K562 (cell line): ENCODE data around the gene SIMC1. TPM values are rescaled to one million over a fixed set of nuclear protein-coding genes. Genes with fewer than 3 reads are reported as not detected.

Source experiments
- ATAC-seq: fragments of 200-7000 bp; cut with Tn5 transposase; 3 replicates; pipeline ENCODE4 v1.9.1; 2020; ENCODE audit warnings: moderate library complexity
- BruUV-seq: library from RNA; stranded (reverse); fragments of 400-500 nt; replicated peaks from 2 replicates; lab custom pipeline; 2021; lab: Mats Ljungman, UMichigan
- CTCF ChIA-PET: fragments of 300-600 bp; formaldehyde crosslinking; extraction: SDS; loops from one replicate; lab custom pipeline; 2021; ENCODE audit warnings: low intra/inter-chr PET ratio; lab: Yijun Ruan, JAX
- POLR2A ChIA-PET: fragments of 300-600, 350-650 bp; sonication (Branson Sonifier 250); formaldehyde crosslinking; extraction: SDS; loops from one replicate; lab custom pipeline; 2021; ENCODE audit warnings: antibody characterized with exemption, inconsistent platforms; lab: Yijun Ruan, JAX
- DNase-seq, 4 experiments: peaks; one replicate each; pipeline versions ENCODE4 v3.0.0 to v3.0.0-alpha.2; 2011 to 2018; ENCODE audit warnings: low spot score in 3 of 4, mixed read lengths in 3 of 4; ENCODE audit errors: extremely low read depth in 1 of 4
- FAIRE-seq: peaks from 2 replicates; lab custom pipeline; 2011; peaks lifted over from hg19 to GRCh38; lab: Jason Lieb, UNC
- H2AFZ ChIP-seq: 2 replicates; pipeline ENCODE4 v1.6.0; 2011; ENCODE audit warnings: low read depth, low read length, control low read depth, inconsistent platforms
- H3K27ac ChIP-seq: fragments of 200-600 bp; 3 replicates; pipeline ENCODE4 v1.8.0; 2011; ENCODE audit warnings: low read depth, mild to moderate bottlenecking, control low read depth, inconsistent platforms, low read length, moderate library complexity, mixed read lengths; ENCODE audit errors: extremely low read depth
- H3K27me3 ChIP-seq, 2 experiments: fragments of 300-600 bp in 1 of 2; 2 replicates in 1 of 2; 3 replicates in 1 of 2; pipeline versions ENCODE4 v1.6.0 to v1.8.0; 2011; ENCODE audit warnings: inconsistent platforms in 2 of 2, low read length in 2 of 2, mild to moderate bottlenecking in 1 of 2, mixed read lengths in 1 of 2, moderate library complexity in 1 of 2; ENCODE audit not compliant: control insufficient read depth in 2 of 2, insufficient read depth in 2 of 2
- H3K36me3 ChIP-seq: fragments of 300-600 bp; 3 replicates; pipeline ENCODE4 v1.8.0; 2011; ENCODE audit warnings: mild to moderate bottlenecking, low read length, inconsistent platforms; ENCODE audit not compliant: control insufficient read depth, insufficient read depth
- H3K4me1 ChIP-seq, 2 experiments: fragments of 200-600 bp in 1 of 2; replicated peaks in 1 of 2; 2 replicates in 1 of 2; 3 replicates in 1 of 2; pipeline versions ENCODE4 v1.5.1 to v1.8.0; 2011; ENCODE audit warnings: inconsistent platforms in 2 of 2, low read length in 2 of 2, mild to moderate bottlenecking in 1 of 2, mixed read lengths in 1 of 2, moderate library complexity in 1 of 2; ENCODE audit not compliant: control insufficient read depth in 2 of 2, insufficient read depth in 2 of 2
- H3K4me2 ChIP-seq: 2 replicates; pipeline ENCODE4 v1.6.1; 2011; ENCODE audit warnings: low read length, control low read depth, inconsistent platforms, mixed read lengths; ENCODE audit not compliant: insufficient read depth
- H3K4me3 ChIP-seq: fragments of 200-600 bp; sonication (generic), shearing (Covaris generic); 2 replicates; pipeline ENCODE4 v1.5.1; 2016; ENCODE audit warnings: control low read depth, inconsistent platforms
- H3K79me2 ChIP-seq: fragments of 200-600 bp; 3 replicates; pipeline ENCODE4 v1.8.0; 2011; ENCODE audit warnings: low read length, inconsistent platforms; ENCODE audit not compliant: control insufficient read depth, insufficient read depth
- H3K9ac ChIP-seq, 2 experiments: 2 replicates each; pipeline versions ENCODE4 v1.6.0 to v1.6.1; 2011; ENCODE audit warnings: low read depth in 2 of 2, low read length in 2 of 2, control low read depth in 1 of 2, inconsistent platforms in 1 of 2, mild to moderate bottlenecking in 1 of 2, mixed read lengths in 1 of 2; ENCODE audit not compliant: insufficient read depth in 1 of 2
- H3K9me1 ChIP-seq: one replicate; pipeline ENCODE4 v1.6.0; 2011; ENCODE audit warnings: inconsistent platforms, mild to moderate bottlenecking, low read length, moderate library complexity; ENCODE audit not compliant: control insufficient read depth, insufficient read depth
- H3K9me3 ChIP-seq: replicated peaks from 2 replicates; pipeline ENCODE4 v1.5.1; 2011; ENCODE audit warnings: low read depth, low read length, inconsistent platforms; ENCODE audit not compliant: control insufficient read depth, insufficient read depth
- H4K20me1 ChIP-seq: replicated peaks from 2 replicates; pipeline ENCODE4 v1.6.1; 2011; ENCODE audit warnings: low read length, inconsistent platforms, mixed read lengths; ENCODE audit not compliant: control insufficient read depth, insufficient read depth
- BCOR ChIP-seq: fragments of 450-650 bp; IDR thresholded peaks from 2 replicates; pipeline ENCODE4 v1.6.1; 2016
- CBFA2T3 ChIP-seq: fragments of 450-650 bp; IDR thresholded peaks from 2 replicates; pipeline ENCODE4 v1.6.1; 2017
- COPS2 ChIP-seq: fragments of 450-650 bp; conservative IDR thresholded peaks from 2 replicates; pipeline ENCODE4 v1.6.1; 2016; ENCODE audit warnings: mild to moderate bottlenecking, moderate library complexity
- ESRRA ChIP-seq: fragments of 450-650 bp; IDR thresholded peaks from 2 replicates; pipeline ENCODE4 v1.6.1; 2014; ENCODE audit warnings: low read depth, mild to moderate bottlenecking, moderate library complexity, borderline replicate concordance
- ETV5 ChIP-seq: sonication (generic); formaldehyde crosslinking; IDR thresholded peaks from 2 replicates; pipeline ENCODE4 v1.4.0; 2020; ENCODE audit warnings: low read depth, mild to moderate bottlenecking, missing genetic modification reagents
- RBM25 ChIP-seq: fragments of 200-400 bp; formaldehyde crosslinking; IDR thresholded peaks from 2 replicates; pipeline ENCODE4 v1.6.1; 2018; ENCODE audit warnings: low read length, low read depth, moderate library complexity; ENCODE audit not compliant: severe bottlenecking
- YY1 ChIP-seq, 3 experiments: IDR thresholded peaks; 2 replicates each; pipeline ENCODE4 v1.6.1; 2011; ENCODE audit warnings: low read length in 2 of 3, mild to moderate bottlenecking in 2 of 3, moderate library complexity in 2 of 3, borderline replicate concordance in 1 of 3, control low read depth in 1 of 3, low read depth in 1 of 3; ENCODE audit not compliant: insufficient read depth in 3 of 3, insufficient replicate concordance in 2 of 3, control insufficient read depth in 1 of 3, insufficient read length in 1 of 3; ENCODE audit errors: extremely low read depth in 1 of 3
- WGBS: fragments of 100-300 bp; shearing (Covaris generic); methylation state at CpG from one replicate; pipeline ENCODE4 v1.1.6; 2016; ENCODE audit warnings: low coverage, mixed read lengths; ENCODE audit not compliant: insufficient coverage; ENCODE audit errors: missing lambda C conversion rate; 5-methylcytosine and 5-hydroxymethylcytosine counted together
- in situ Hi-C: fragments of 300-500 bp; cut with MboI; formaldehyde crosslinking; loops from 4 replicates; pipeline ENCODE4 v1.15.0; 2018; ENCODE audit warnings: inconsistent platforms, mixed read lengths
- intact Hi-C: fragments of 100-400 bp; cut with micrococcal nuclease; formaldehyde crosslinking; loops from 2 replicates; pipeline ENCODE4 v1.14.2; 2022
- polyA plus RNA-seq, 8 experiments: library from polyadenylated mRNA; depleted of rRNA in 4 of 8; stranded (reverse) in 5 of 8; unstranded in 3 of 8; fragments of >200 nt; fragmentation: Nextera tagmentation in 2 of 8; fragmentation: Illumina TruSeq in 1 of 8; extraction: Ambion mirVana in 2 of 8; extraction: Trizol in 1 of 8; gene quantifications; 2 replicates each; pipeline versions ENCODE4 v1.2.1 to v1.2.3, GENCODE V29; 2011 to 2014; ENCODE audit warnings: inconsistent platforms in 1 of 8, missing spikeins in 1 of 8
- total RNA-seq, 7 experiments: library from RNA; depleted of rRNA in 6 of 7; stranded (reverse); fragments of >200 nt in 6 of 7; fragmentation: Illumina TruSeq in 2 of 7; extraction: Trizol in 2 of 7; gene quantifications; 2 replicates each; pipeline versions ENCODE4 v1.2.1 to v1.2.3, GENCODE V29; 2011 to 2021; ENCODE audit warnings: low replicate concordance in 1 of 7
- TF ChIP-seq, protein P1 (sequence below): fragments of 450-650 bp; IDR thresholded peaks from 2 replicates; pipeline ENCODE4 v1.6.1; 2018; ENCODE audit not compliant: partially characterized antibody
- TF ChIP-seq, protein P2 (sequence below), 2 experiments: fragments of 450-650 bp; conservative IDR thresholded peaks; 2 replicates each; pipeline ENCODE4 v1.6.1; 2017; ENCODE audit warnings: mild to moderate bottlenecking in 2 of 2, moderate library complexity in 2 of 2
- TF ChIP-seq, protein P3 (sequence below): sonication (generic); formaldehyde crosslinking; IDR thresholded peaks from 2 replicates; pipeline ENCODE4 v1.8.0; 2022; ENCODE audit warnings: mild to moderate bottlenecking, missing genetic modification reagents

The SIMC1 gene
- total and polyA plus RNA-seq, 9 of the 15 experiments (the other 6 are each of a cell fraction or from before 2014, with no cell fraction given) = 7.2 to 36.3 (median 14.7) TPM

DNA sequence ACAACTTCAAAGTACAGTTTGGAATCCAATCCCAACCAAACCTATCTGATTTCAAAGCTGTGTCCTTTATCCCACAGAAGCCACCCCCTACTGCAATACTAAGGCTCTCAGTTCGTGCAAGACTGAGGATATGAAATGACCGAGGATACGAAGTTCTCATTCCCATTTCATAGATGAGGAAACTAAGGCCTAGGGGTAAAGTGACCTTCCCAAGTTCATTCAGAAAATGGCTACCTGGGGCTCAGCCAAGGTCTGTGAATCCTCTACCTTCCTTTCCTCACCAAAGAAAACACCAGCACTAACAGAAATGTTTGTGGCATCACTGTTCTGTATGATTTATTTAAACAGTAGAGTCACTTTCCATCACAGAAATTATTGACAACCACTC lies 117.9 kb downstream of the SIMC1 start:
- POLR2A ChIA-PET = no interaction called here

DNA sequence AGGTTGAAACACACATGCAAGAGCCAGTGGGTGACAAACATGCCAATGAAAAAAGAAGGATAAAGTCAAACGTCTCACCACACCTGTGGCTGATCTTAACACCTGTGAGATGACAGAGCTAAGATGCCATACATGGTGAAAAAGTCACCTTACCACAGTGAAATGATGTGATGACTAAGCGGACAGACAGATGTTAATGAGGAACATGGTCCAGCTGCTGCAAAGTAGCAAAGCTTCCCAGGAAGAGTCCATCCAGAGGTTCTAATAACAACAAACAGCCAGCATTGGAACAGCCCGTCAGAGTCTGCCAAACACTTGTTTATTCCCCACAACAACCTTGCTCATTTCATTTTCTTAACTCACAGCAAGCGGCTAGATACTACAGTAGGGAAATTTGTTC lies 121.4 kb downstream of the SIMC1 start:
- Histone ChIP-seq H3K79me2 (peaks cover 55% of the 10 kb centered on the region), H3K9me1 (no peaks in the 10 kb centered on the region), H3K4me3 (no peak overlapping the region), H3K4me1 (peaks cover 9 to 15% of the 10 kb centered on the region in 2 experiments; a peak in 4 of 5 replicates), H3K4me2 (peak overlapping the region; percentile 6; the same call in 1 of the 2 replicates), H3K9ac (no peak overlapping the region), H3K36me3 (peaks cover 44% of the 10 kb centered on the region), H3K27me3 (no peaks in the 10 kb centered on the region), H3K27ac (no peak overlapping the region), H4K20me1 (no peaks in the 10 kb centered on the region), H3K9me3 (no peaks in the 10 kb centered on the region), H2AFZ (no peak overlapping the region)
- DNase-seq = no peak
- in situ Hi-C loops = no loop called here
- FAIRE-seq = no peak
- no peak for ATAC-seq
- BruUV-seq = TSS peak; percentile 31
- POLR2A ChIA-PET = interaction anchor here (0.8 to 3.7 kb wide), 5 partner anchors 7 to 88 kb away, joined by 3 to 23 read pairs (median 5); partner anchors contain the start of gene FAF2
- CTCF ChIA-PET = no interaction called here
- 74% methylated on average over 4 of the region's 4 CpGs for WGBS
- intact Hi-C loops = no loop called here
- TF ChIP-seq, protein P1, sequence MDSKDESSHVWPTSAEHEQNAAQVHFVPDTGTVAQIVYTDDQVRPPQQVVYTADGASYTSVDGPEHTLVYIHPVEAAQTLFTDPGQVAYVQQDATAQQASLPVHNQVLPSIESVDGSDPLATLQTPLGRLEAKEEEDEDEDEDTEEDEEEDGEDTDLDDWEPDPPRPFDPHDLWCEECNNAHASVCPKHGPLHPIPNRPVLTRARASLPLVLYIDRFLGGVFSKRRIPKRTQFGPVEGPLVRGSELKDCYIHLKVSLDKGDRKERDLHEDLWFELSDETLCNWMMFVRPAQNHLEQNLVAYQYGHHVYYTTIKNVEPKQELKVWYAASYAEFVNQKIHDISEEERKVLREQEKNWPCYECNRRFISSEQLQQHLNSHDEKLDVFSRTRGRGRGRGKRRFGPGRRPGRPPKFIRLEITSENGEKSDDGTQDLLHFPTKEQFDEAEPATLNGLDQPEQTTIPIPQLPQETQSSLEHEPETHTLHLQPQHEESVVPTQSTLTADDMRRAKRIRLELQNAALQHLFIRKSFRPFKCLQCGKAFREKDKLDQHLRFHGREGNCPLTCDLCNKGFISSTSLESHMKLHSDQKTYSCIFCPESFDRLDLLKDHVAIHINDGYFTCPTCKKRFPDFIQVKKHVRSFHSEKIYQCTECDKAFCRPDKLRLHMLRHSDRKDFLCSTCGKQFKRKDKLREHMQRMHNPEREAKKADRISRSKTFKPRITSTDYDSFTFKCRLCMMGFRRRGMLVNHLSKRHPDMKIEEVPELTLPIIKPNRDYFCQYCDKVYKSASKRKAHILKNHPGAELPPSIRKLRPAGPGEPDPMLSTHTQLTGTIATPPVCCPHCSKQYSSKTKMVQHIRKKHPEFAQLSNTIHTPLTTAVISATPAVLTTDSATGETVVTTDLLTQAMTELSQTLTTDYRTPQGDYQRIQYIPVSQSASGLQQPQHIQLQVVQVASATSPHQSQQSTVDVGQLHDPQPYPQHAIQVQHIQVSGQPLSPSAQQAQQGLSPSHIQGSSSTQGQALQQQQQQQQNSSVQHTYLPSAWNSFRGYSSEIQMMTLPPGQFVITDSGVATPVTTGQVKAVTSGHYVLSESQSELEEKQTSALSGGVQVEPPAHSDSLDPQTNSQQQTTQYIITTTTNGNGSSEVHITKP = peak; percentile 67
- TF ChIP-seq CBFA2T3 = peak; percentile 11; the same call in 1 of the 2 replicates
- no peak for TF ChIP-seq COPS2
- no peak for TF ChIP-seq YY1 (IDR thresholded peaks at IDR 0.05; ENCODE audit: borderline replicate concordance in 1 of 3, control insufficient read depth in 1 of 3, extremely low read depth in 1 of 3, insufficient read depth in 3 of 3, insufficient read length in 1 of 3, insufficient replicate concordance in 2 of 3, low read depth in 1 of 3, low read length in 2 of 3)
- TF ChIP-seq, protein P2, sequence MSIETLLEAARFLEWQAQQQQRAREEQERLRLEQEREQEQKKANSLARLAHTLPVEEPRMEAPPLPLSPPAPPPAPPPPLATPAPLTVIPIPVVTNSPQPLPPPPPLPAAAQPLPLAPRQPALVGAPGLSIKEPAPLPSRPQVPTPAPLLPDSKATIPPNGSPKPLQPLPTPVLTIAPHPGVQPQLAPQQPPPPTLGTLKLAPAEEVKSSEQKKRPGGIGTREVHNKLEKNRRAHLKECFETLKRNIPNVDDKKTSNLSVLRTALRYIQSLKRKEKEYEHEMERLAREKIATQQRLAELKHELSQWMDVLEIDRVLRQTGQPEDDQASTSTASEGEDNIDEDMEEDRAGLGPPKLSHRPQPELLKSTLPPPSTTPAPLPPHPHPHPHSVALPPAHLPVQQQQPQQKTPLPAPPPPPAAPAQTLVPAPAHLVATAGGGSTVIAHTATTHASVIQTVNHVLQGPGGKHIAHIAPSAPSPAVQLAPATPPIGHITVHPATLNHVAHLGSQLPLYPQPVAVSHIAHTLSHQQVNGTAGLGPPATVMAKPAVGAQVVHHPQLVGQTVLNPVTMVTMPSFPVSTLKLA (conservative IDR thresholded peaks at IDR 0.05) = 0 out of 4 replicates have a peak, but pooled peaks of 1 of the 2 experiments have one; percentile 18

More for the DNA sequence above, 117.9 kb downstream of the SIMC1 start:
- TF ChIP-seq ESRRA = peak; percentile 79
- 0 out of 2 replicates have a peak, but pooled peaks have one; percentile 39 for TF ChIP-seq BCOR
- no peak for TF ChIP-seq ETV5
- TF ChIP-seq RBM25 = peak; percentile 79
- TF ChIP-seq, protein P3, sequence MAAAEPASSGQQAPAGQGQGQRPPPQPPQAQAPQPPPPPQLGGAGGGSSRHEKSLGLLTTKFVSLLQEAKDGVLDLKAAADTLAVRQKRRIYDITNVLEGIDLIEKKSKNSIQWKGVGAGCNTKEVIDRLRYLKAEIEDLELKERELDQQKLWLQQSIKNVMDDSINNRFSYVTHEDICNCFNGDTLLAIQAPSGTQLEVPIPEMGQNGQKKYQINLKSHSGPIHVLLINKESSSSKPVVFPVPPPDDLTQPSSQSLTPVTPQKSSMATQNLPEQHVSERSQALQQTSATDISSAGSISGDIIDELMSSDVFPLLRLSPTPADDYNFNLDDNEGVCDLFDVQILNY = no peak
- H3K4me1 ChIP-seq = peaks cover 4 to 6% of the 10 kb centered on the region in 2 experiments; a peak in 2 of 5 replicates
- H3K27me3 ChIP-seq = no peaks in the 10 kb centered on the region
- H3K4me3 ChIP-seq = no peak overlapping the region
- H3K9me1 ChIP-seq = no peaks in the 10 kb centered on the region
- H3K36me3 ChIP-seq = peaks cover 78% of the 10 kb centered on the region
- no peak overlapping the region for H3K4me2 ChIP-seq
- H3K27ac ChIP-seq = no peak overlapping the region
- no TSS peak for BruUV-seq
- H3K79me2 ChIP-seq = peaks cover 58% of the 10 kb centered on the region
- H2AFZ ChIP-seq = no peak overlapping the region
- no peak for ATAC-seq
- H4K20me1 ChIP-seq = no peaks in the 10 kb centered on the region; the same call in 1 of the 2 replicates
- H3K9ac ChIP-seq = no peak overlapping the region
- no peaks in the 10 kb centered on the region for H3K9me3 ChIP-seq
- intact Hi-C loops (no loop called here), in situ Hi-C loops (no loop called here)
- no peak for FAIRE-seq
- CTCF ChIA-PET = no interaction called here
- no peak for DNase-seq
- WGBS = 82% methylated on average over 3 of the region's 3 CpGs
